ENCODE measurements around the gene MARCKS. TPM values are rescaled to one million over a fixed set of nuclear protein-coding genes. Genes with fewer than 3 reads are reported as not detected.

Gene MARCKS
- total RNA-seq, 1 experiment from 2014 or later = 35.3 TPM

DNA sequence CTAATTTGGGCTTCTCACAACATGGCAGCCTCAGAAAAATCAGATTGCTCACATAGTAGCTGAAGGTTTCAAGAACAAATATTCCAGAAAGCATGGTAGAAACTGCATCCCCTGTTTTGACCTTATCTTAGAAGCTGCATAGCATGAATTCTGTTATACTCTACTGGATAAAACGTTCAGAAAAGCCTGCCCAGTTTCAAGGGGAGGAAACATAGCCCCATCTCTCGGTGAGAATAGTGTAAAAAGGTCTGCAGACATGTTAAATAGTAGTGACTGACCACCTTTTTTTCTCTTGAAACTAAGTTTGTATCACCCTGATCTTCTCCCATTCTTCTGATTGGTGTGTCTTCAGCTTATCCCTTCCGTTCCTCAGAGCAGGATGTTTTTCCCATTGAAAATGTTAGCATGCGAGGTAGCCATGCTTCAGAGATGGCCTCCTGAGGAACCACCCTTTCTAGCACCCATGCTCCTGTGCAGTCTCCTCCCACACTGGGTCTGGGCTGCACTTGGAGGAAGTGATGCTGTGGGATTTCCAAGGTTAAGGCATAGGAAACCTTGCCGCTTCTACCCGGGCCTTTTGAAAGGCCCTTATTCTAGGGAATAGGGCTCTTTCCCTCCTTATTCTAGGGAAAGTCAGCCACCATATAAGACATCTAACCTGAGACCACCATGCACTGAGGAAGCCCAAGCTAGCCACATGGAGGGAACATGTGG, 50.1 kb downstream of the MARCKS start:
- in situ Hi-C loops (cut with HindIII; ENCODE audit: low pct_unique_long_range_greater_than_20kb, low sequenced_read_pairs) = no loop called here
- intact Hi-C loops (cut with micrococcal nuclease; ENCODE audit: unreplicated experiment) = no loop called here
- no peaks in the 10 kb centered on the region for H3K9me3 ChIP-seq (ENCODE audit: control insufficient read depth, insufficient read depth, low read depth, low read length)
- BruUV-seq (replicated peaks) = no TSS peak
- H3K27ac ChIP-seq (ENCODE audit: low read length) = no peak overlapping the region
- ChIA-PET CTCF (interaction anchor here (0.6 to 1.0 kb wide), 2 partner anchors 14 to 21 kb away, joined by 3 to 4 read pairs; no protein-coding TSS in a partner anchor), POLR2A (no interaction called here)
- DNase-seq (ENCODE audit: low read depth, low spot score) = no peak
- TF ChIP-seq, protein P1, sequence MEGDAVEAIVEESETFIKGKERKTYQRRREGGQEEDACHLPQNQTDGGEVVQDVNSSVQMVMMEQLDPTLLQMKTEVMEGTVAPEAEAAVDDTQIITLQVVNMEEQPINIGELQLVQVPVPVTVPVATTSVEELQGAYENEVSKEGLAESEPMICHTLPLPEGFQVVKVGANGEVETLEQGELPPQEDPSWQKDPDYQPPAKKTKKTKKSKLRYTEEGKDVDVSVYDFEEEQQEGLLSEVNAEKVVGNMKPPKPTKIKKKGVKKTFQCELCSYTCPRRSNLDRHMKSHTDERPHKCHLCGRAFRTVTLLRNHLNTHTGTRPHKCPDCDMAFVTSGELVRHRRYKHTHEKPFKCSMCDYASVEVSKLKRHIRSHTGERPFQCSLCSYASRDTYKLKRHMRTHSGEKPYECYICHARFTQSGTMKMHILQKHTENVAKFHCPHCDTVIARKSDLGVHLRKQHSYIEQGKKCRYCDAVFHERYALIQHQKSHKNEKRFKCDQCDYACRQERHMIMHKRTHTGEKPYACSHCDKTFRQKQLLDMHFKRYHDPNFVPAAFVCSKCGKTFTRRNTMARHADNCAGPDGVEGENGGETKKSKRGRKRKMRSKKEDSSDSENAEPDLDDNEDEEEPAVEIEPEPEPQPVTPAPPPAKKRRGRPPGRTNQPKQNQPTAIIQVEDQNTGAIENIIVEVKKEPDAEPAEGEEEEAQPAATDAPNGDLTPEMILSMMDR (IDR thresholded peaks at IDR 0.05) = peak; percentile 4; the same call in 1 of the 2 replicates
- no peak for TF ChIP-seq TCF7L2 (IDR thresholded peaks at IDR 0.05; ENCODE audit: low read depth, low read length)
- ATAC-seq = no peak
- no peaks in the 10 kb centered on the region for H3K36me3 ChIP-seq (ENCODE audit: control insufficient read depth, insufficient read depth, low read length)
- H3K4me3 ChIP-seq (ENCODE audit: low read depth in 2 of 2, low read length in 2 of 2) = no peak overlapping the region
- H3K27me3 ChIP-seq (ENCODE audit: control insufficient read depth, insufficient read depth, low read length) = no peaks in the 10 kb centered on the region
- no peaks in the 10 kb centered on the region for H3K4me1 ChIP-seq (ENCODE audit: control insufficient read depth, insufficient read depth, low read length)

DNA sequence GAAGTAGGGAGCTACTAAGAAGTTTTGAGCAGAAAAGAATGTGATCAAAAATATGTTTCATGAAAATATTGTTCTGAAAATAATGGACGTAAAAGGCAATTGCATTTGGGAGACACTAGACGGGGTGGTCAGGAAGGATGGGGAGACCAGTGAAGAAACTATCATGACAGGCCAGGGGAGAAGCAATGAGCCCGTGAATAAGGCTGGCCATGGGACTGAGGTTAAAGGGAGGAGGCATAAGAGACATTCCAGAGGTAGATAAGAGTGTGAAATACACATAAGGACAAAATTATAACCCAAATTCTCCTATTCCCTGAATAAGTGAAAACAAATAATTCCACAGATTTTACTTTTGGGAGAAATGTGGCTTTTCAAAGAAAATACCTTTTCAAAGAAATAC, 51.7 kb downstream of the MARCKS start:
- no TSS peak for BruUV-seq (replicated peaks)
- ChIA-PET CTCF (interaction anchor here (0.7 to 1.3 kb wide), 3 partner anchors 12 to 1993 kb away, joined by 4 to 5 read pairs (median 5); no protein-coding TSS in a partner anchor), POLR2A (no interaction called here)
- Histone ChIP-seq H3K27ac (ENCODE audit: low read length) (no peak overlapping the region), H3K36me3 (ENCODE audit: control insufficient read depth, insufficient read depth, low read length) (no peaks in the 10 kb centered on the region), H3K4me1 (ENCODE audit: control insufficient read depth, insufficient read depth, low read length) (no peaks in the 10 kb centered on the region), H3K27me3 (ENCODE audit: control insufficient read depth, insufficient read depth, low read length) (no peaks in the 10 kb centered on the region), H3K4me3 (ENCODE audit: low read depth in 2 of 2, low read length in 2 of 2) (no peak overlapping the region), H3K9me3 (ENCODE audit: control insufficient read depth, insufficient read depth, low read depth, low read length) (no peaks in the 10 kb centered on the region)
- DNase-seq (ENCODE audit: low read depth, low spot score) (no peak), ATAC-seq (no peak)
- intact Hi-C loops (cut with micrococcal nuclease; ENCODE audit: unreplicated experiment) (no loop called here), in situ Hi-C loops (cut with HindIII; ENCODE audit: low pct_unique_long_range_greater_than_20kb, low sequenced_read_pairs) (no loop called here)
- TF ChIP-seq, protein P2, sequence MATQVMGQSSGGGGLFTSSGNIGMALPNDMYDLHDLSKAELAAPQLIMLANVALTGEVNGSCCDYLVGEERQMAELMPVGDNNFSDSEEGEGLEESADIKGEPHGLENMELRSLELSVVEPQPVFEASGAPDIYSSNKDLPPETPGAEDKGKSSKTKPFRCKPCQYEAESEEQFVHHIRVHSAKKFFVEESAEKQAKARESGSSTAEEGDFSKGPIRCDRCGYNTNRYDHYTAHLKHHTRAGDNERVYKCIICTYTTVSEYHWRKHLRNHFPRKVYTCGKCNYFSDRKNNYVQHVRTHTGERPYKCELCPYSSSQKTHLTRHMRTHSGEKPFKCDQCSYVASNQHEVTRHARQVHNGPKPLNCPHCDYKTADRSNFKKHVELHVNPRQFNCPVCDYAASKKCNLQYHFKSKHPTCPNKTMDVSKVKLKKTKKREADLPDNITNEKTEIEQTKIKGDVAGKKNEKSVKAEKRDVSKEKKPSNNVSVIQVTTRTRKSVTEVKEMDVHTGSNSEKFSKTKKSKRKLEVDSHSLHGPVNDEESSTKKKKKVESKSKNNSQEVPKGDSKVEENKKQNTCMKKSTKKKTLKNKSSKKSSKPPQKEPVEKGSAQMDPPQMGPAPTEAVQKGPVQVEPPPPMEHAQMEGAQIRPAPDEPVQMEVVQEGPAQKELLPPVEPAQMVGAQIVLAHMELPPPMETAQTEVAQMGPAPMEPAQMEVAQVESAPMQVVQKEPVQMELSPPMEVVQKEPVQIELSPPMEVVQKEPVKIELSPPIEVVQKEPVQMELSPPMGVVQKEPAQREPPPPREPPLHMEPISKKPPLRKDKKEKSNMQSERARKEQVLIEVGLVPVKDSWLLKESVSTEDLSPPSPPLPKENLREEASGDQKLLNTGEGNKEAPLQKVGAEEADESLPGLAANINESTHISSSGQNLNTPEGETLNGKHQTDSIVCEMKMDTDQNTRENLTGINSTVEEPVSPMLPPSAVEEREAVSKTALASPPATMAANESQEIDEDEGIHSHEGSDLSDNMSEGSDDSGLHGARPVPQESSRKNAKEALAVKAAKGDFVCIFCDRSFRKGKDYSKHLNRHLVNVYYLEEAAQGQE (IDR thresholded peaks at IDR 0.05; ENCODE audit: insufficient read depth in 1 of 2, low read depth in 2 of 2, low read length in 1 of 2) = no peak
- TF ChIP-seq, protein P1 (IDR thresholded peaks at IDR 0.05) = no peak
- TF ChIP-seq SIN3A (IDR thresholded peaks at IDR 0.05; ENCODE audit: borderline replicate concordance, insufficient read depth, low read depth, low read length) = no peak
- no peak for TF ChIP-seq TCF7L2 (IDR thresholded peaks at IDR 0.05; ENCODE audit: low read depth, low read length)
- TF ChIP-seq POLR2AphosphoS5 (IDR thresholded peaks at IDR 0.05; ENCODE audit: low read depth, low read length) = no peak

Measured in Panc1 (cell line).